HG02642 (cell line): ENCODE data around the gene ZNF35.
"Not testable (repeated sequence)": the region's sequence is repeated elsewhere in the genome, so short reads cannot be mapped to it uniquely, and the experiment has no call there.

ENCODE experiments used
- ATAC-seq: cut with Tn5 transposase; IDR thresholded peaks from one replicate; pipeline ENCODE4 v1.9.1; 2021; ENCODE audit warnings: mild to moderate bottlenecking; ENCODE audit not compliant: unreplicated experiment, poor library complexity

ZNF35 gene

DNA sequence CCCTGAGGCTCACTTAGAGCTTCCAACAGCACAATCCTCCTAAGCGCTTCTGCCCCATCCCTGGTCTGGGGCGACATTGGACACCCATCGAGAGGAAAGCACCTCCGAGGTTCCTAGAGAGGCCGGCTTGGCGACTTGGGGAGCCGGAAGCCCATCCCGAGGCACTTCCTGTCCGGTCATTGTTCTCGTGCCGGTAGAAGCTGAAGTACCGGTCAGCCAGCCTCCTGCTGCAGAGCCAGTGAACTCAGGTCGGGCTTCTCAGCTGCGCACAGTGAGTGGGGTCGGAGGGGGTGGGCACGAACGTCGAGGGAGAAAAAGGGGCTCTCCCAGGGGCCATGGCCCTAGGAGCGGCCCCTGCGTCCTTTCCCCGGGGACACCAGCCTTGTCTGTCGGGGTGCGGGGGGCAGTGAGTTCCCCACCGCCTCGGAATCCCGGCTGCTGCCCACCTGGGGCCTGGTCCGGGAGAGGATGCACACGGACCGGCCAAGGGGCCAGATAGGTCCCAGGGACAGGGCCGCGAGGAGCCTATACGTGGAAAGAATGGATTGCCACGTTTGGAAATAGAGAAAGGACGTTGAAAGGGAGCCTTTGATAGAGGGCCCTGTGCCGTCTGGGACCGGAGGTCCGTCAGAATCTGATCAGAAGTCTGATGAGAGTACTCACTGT, at the start of gene ZNF35:
ZNF35 (plus strand) TSS at position 169 of the 666 bp plus-strand sequence. CDS start 2,336 bp downstream, outside the sequence.
- ATAC-seq = peak; percentile 96

DNA sequence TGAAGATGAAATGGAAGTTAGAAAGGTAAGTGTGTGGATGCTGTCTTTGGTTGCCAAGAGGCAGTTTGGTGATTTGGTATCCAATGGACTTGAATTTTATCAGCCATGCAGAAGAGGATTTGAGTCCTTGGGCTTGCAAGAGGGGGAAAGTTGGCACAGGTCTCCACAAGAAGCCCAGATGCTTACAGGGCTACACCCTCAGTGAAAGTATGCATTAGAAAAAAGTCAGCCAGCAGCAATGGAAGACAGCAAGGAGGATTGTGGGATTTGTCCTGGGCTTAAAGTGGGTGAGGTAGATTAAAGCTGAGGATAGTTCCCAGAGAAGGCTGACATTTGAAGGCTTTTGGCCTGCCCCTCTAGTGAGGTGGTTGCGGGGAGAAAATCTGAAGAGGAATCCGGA, 46.8 kb upstream of the ZNF35 start:
- no peak for ATAC-seq

DNA sequence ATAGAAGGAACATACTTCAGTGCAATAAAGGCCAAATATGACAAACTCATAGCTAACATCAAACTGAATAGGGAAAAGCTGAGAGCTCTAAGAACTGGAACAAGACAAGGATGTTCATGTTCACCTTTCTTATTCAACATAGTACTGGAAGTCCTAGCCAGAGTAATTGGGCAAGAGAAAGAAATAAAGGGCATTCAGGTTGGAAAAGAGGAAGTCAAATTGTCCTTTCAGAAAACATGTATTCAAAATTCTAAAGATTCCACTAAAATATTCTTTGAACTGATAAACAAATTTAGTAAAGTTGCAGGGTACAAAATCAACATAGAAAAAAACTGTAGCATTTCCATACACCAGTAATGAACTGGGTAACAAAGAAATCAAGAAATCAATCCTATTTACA, 35.9 kb upstream of the ZNF35 start:
- ATAC-seq = no peak

DNA sequence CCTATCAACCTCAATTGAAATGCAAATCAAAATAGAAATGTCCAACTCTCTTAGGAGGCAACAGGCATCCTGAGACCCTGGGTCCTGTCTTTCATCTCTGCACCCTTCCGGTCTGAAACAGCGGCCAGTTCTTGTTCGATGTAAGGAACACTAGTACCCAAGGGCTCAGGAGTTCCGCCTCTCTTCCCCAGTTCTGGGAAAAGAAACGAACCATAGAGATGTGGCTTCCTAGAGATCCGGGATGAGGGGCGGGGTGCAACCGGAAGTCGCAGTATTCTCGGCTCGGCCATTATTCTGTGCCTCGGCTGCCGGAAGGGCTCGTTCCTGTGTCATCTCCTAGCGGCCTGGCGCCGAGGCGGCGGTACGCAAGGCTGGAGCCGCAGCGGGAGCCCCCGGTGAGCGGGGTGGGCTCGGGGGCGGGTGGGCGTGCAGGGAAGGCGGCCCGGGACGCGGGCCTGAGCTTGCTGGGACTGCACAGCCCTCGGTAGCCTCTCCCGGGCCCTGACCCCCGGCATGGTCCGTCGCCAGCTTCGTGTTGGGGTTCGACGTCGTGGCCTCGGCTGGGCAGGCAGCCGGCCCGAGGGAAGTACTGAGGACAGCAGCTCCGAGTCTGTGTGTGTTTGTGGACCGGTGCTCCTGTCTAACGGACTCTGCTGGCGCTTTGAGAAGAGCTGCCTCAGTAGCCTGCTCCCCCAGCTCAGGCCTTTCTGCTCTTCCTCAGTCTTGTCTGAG, 23.6 kb upstream of the ZNF35 start, which contains the start of gene ZNF197:
ZNF197 (plus strand) TSS at position 288 of the 732 bp plus-strand sequence. CDS start 4,119 bp downstream, outside the sequence.
- peak; percentile 94 for ATAC-seq

DNA sequence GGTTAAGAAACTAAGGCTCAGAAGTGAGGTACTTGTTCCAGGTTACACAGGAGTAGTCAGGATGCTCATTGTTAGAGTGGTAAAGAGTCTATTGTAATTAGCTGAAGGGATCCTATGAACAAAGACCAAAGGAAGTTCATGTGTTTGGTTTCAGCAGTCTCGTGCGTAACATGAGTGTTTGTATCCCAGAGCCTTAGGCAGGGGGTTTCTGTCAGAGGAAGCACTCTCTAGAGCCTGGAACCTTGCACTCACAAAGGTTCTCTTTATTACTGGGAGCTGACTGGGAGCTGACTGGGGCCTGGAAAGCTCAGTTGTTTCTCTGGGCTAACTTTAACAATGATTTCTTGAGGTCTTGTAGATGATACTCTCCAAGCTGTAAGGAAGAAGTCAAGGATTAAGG, 19.8 kb upstream of the ZNF35 start:
- ATAC-seq = no peak

DNA sequence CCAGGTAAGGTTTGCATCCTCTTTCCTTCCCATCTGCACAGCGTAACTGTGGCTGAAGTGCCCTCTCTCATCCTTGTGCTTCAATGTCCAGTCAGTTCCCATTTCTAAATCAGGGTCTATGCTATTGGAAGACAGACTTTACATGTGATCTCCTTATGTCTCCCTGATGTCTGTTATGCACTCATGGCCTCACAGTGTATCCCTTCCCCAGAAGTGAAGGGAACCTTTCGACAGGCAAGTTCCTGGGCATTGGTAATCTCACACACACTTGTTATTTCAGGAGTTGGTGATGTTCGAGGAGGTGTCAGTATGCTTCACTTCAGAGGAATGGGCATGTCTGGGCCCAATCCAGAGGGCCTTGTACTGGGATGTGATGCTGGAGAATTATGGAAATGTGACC, 16.3 kb upstream of the ZNF35 start:
- ATAC-seq = no peak

DNA sequence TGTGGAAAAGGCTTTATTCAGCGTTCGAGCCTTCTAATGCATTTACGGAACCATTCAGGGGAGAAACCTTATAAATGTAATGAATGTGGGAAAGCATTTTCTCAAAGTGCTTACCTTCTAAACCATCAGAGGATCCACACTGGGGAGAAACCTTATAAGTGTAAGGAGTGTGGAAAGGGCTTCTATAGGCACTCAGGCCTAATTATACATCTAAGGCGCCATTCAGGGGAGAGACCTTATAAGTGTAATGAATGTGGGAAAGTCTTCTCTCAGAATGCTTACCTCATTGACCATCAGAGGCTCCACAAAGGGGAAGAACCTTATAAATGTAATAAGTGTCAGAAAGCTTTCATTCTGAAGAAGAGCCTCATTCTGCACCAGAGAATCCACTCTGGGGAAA, 6.2 kb upstream of the ZNF35 start:
- no peak for ATAC-seq

DNA sequence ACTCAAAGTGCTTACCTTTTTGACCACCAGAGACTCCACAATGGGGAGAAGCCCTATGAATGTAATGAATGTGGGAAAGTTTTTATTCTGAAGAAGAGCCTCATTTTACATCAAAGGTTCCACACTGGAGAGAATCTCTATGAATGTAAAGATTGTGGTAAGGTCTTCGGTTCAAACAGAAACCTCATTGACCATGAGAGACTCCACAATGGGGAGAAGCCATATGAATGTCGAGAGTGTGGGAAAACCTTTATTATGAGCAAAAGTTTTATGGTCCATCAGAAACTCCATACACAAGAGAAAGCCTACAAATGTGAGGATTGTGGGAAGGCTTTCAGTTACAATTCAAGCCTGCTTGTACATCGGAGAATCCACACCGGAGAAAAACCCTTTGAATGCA, 5.5 kb upstream of the ZNF35 start:
- no peak for ATAC-seq

DNA sequence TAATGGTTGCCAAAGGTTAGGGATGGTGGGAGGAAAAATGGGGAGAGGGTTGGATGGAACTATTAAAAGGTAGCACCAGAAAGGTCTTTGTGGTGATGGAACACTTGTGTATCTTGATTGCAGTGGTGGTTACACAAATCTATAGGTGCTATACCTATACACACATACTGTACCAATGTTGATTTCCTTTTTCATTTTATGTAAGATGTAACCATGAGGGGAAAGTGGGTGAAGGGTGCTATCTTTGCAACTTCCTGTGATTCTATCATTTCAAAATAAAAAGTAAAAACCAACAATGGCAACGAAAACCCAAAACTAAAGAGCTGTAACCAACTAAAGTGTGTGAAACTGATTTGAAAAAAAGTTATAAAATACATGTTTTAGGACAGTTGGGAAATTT, 761 bp upstream of the ZNF35 start:
- ATAC-seq = no peak

DNA sequence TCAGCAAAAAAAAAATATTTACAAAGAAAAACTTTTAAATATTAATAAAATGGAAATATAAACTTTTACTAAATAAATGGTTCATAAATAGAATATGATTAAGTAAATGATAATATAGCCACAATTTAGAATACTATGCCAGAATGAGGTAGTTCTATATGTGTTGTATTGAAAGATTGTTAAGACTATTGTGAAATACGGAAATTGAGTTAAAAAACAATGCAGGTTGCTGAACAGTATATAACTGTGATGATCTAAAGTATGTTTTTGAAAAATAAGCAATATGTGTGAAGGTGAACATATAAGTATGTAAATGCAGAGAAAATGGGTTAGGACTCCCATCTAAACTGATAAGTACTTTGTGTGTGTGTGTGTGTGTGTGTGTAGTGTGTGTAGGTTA, 1.2 kb downstream of the ZNF35 start:
- no peak for ATAC-seq

DNA sequence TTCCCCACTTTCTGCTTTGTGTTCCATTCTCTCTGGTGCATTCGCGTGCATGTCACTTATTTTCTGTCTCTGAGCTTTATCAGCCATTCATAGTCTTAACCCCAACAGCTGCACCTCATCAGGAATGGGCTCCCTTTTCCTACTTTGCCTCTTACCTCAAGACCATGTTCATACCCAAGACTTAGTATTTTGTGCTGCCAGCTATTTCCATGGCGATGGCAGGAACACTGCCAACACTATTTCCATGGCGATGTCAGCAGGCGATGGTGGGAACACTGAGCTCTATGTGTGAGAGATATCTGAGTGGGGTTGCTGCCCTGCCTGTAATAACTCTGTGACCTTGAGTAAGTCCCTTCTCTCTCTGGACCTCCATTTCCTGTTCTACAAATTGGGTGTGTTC, 5.5 kb downstream of the ZNF35 start:
- no peak for ATAC-seq

DNA sequence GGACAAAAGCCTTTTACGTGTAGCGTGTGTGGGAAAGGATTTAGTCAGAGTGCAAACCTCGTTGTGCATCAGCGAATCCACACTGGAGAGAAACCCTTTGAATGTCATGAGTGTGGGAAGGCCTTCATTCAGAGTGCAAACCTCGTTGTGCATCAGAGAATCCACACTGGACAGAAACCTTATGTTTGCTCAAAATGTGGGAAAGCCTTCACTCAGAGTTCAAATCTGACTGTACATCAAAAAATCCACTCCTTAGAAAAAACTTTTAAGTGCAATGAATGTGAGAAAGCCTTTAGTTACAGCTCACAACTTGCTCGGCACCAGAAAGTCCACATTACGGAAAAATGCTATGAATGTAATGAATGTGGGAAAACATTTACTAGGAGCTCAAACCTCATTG, 10.5 kb downstream of the ZNF35 start:
- no peak for ATAC-seq

DNA sequence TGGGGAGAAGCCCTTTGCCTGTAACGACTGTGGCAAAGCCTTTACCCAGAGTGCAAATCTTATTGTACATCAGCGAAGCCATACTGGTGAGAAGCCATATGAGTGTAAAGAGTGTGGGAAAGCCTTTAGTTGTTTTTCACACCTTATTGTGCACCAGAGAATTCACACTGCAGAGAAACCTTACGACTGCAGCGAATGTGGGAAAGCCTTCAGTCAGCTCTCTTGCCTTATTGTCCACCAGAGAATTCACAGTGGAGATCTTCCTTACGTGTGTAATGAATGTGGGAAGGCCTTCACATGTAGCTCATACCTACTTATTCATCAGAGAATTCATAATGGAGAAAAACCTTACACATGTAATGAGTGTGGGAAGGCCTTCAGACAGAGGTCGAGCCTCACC, 10.9 kb downstream of the ZNF35 start:
- no peak for ATAC-seq

DNA sequence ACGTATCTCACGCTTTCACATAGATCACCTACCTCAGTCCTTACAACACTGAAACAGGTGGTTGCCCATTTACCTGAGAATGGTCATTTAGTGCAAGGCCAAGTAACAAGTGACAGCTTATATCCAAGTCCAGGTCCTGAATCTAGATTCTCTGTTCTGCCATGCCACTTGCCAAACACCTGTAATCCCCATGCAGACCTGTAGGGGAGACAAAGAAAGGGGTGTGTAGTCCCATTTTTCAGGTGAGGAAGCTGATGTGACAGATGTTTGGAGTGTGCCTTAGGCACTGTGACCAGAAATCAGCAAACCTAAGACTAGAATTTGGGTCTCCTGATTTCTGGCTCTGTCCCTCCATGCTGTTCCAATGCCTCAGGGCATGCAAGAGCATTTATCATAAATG, 12.7 kb downstream of the ZNF35 start:
- no peak for ATAC-seq

DNA sequence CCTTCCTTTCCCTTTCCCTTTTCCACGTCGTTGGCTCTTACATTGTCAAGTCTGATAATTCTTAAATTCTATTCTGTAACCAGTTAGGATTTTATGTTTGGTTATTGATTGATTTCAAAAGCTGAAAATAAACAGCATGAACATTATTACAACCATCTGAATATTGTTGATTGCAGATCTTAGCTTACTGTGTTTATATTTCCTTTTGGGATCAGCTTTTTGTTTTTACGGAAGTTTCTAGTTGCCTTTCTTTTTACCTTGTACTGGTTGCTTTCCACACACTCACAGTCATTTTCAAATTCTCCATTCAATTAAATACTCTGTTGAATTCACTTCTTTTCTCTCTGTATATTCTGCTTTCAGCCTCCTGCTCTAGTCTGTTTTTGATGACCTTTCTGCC, 16.6 kb downstream of the ZNF35 start:
- ATAC-seq = no peak

DNA sequence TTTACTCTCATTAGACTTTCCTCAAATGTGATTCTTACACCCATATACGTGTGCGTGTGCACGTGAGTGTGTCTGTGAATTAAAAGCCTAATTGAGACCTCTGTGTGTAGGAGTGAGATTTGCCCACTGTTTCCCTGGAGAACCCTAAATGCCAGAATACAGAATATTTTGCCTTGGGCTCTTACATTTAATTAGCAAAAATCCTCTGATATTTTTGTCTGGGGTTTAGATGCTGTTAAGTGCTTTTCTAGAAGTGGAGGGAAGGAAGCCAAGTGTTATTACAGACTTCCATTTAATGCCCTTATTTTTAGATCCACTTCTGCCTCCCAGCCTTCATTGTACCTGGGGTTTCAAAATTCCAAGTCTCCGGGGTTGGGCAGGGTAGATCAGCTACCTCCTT, 17.8 kb downstream of the ZNF35 start:
- no peak for ATAC-seq

DNA sequence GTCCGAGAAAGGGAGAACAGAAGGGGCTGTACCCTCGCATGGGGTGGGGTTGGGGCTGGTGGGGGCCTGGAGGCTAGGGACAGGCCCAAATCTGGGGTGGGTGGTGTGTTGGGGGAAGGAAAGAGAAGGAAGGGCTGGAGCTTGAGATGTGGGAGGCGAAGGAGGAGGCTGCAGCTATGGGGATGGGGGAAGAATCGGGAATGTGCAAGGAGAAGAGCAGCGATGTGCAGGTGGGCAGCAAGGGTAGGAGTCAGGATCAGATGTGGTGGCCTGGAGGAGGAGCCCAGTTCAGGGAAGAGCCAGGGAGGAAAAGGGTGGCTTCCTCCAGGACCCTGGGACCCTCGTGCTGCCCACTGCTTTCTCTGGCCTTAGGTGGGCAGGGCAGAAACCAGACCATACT, 21.2 kb downstream of the ZNF35 start:
- no peak for ATAC-seq

DNA sequence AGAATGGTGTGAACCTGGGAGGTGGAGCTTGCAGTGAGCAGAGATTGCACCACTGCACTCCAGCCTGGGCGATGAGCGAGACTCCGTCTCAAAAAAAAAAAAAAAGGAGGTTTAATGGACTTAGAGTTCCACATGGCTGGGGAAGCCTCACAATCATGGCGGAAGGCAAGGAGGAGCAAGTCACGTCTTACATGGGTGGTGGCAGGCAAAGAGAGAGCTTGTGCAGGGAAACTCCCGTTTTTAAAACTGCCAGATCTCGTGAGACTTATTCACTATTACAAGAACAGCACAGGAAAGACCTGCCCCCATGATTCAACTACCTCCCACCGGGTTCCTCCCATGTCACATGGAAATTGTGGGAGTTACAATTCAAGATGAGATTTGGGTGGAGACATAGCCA, 24.9 kb downstream of the ZNF35 start:
- not testable (repeated sequence) for ATAC-seq

DNA sequence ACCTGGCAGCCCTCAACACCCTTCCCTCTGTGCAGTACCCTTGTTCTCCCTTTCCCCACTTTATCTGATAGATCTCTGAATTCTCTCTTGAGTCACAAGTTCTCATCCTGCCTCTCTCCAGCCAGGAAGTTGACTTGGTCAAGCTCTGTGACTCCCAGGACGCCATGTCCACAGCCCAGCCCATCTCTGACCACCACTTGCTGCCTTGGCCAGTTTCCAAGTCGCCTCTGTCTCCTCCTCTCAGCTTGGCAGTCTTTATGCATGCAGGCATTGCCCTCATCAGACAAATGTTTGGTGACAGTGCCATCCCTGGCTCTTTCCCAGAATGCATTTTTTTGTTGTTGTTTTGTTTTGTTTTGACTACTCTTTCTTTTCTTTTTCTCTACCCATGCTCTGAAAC, 25.7 kb downstream of the ZNF35 start:
- no peak for ATAC-seq

DNA sequence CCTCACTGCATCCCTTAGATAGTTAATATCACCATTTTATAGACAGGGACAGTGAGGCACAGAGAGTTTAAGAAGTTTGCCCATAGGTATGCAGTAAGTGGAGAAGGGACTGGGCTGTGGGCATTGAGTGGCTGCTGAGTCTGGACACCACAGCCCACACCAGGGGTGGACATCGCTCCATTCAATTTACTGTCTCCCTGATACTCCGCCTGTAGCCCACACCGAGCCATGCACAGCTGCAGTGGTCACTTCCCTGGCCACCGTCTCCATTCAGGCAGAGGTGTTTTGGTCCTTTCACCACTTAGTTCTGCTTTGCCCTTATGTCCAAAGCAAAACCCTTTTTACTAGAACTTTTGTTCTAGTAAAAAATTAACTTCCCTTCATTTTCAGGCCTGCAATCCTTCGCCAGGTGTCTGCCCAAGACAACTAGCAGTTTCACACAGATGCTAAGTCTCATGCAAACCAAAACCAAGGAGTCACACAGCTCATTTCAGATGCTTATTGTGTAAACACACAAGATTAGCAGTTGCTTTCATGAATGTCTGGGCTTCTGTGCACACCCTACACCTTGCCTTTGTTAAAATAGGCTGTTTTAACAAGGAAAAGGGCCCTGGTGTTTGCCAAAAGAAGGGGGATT, 30.1 kb downstream of the ZNF35 start:
- ATAC-seq = no peak

DNA sequence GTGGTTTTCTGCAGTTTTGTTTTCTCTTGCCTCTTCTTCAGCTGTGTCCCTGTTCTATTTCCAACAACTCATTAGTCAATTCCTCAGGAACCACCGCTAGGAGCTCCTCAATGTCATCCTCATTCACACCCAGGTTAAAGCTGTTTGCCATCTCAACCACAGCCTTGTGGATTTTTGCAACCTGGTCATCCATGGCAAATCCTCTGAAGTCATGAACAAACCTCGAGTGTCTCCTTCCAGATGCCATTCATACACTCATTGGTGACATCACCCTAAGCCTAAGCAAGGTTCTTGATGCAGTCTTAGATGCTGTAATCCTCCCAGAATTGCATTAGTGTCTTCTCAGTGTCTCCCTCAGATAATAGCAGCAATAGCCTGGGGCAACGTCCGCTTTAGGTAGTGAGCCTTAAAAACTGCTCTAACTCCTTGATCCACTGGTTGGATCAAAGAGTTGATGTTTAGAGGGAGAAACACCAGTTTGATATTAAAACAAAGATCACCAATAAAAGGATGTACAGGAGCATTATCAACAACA, 32.5 kb downstream of the ZNF35 start:
- ATAC-seq = no peak
